ENCODE measurements around the gene HOXA13.

Gene HOXA13

GRCh38 chr7:27147199-27148030 is 52.5 kb downstream of the HOXA13 start, which contains the start of gene HOXA6:
HOXA6 (minus strand) TSS chr7:27147774; CDS start chr7:27147749, 25 bp downstream.
- DNase-seq, result no peak
- in situ Hi-C loops (cut with MboI; ENCODE audit: low pct_unique_long_range_greater_than_20kb, low sequenced_read_pairs), result no loop called here

- in situ Hi-C loops (cut with MboI; ENCODE audit: low pct_unique_long_range_greater_than_20kb, low sequenced_read_pairs), result no loop called here
- DNase-seq, result no peak
These were observed 53.2 kb downstream of the HOXA13 start for GRCh38 chr7:27146491-27147198.

GRCh38 chr7:27145914-27146412 is 53.9 kb downstream of the HOXA13 start:
- no peak for DNase-seq
- in situ Hi-C loops (cut with MboI; ENCODE audit: low pct_unique_long_range_greater_than_20kb, low sequenced_read_pairs), result no loop called here

- in situ Hi-C loops (cut with MboI; ENCODE audit: low pct_unique_long_range_greater_than_20kb, low sequenced_read_pairs), result no loop called here
- no peak for DNase-seq
These were observed 54.6 kb downstream of the HOXA13 start for GRCh38 chr7:27145165-27145913.

- in situ Hi-C loops (cut with MboI; ENCODE audit: low pct_unique_long_range_greater_than_20kb, low sequenced_read_pairs), result no loop called here
- no peak for DNase-seq
These were observed 55.1 kb downstream of the HOXA13 start for GRCh38 chr7:27144781-27145164.
